Measurements from ENCODE around the gene ZNF346. TPM values are rescaled to one million over a fixed set of nuclear protein-coding genes. Genes with fewer than 3 reads are reported as not detected.

The ZNF346 gene
- total and polyA plus RNA-seq, 2 of the 13 experiments (the other 11 are each of a cell fraction or from before 2014, with no cell fraction given): 8.6 to 19.4 TPM

DNA sequence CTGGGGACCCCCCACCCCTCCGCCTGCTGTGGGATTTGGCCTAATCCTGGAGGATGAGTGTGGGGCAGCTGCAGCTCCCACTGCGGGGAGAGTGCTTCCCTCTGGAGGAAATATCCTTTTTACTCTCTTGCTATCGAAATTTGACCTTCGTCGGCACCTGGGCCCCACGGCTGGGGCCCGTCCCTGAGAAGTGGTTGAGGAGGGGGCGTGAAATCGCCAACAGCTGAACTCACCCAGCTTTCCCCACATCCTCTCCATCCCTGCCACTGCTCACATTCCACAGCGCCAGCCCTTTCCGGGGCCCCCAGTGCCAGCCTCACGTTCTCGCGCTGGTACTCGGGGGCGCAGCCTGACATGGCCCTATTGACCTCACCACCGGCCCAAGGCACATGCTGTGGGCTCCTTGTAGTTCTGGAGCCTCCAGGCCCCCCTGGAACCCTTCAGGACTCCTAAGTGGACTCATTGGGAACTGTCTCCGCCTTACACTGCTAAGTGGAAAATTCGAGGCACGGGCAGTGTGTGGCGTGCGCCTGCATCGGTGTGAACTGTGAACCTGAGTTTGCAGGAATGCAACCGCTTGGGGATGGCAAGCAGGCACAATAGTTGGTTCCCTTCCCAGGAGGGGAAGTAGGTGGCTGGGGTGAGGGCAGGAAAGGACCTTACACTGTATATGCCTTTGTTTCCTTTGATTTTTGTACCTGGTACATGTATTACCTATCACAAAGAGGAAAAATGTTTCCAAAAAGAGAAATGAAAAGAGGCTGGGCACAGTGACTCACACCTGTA is 83.4 kb downstream of the ZNF346 start (continued):
- TF ChIP-seq, protein P1, sequence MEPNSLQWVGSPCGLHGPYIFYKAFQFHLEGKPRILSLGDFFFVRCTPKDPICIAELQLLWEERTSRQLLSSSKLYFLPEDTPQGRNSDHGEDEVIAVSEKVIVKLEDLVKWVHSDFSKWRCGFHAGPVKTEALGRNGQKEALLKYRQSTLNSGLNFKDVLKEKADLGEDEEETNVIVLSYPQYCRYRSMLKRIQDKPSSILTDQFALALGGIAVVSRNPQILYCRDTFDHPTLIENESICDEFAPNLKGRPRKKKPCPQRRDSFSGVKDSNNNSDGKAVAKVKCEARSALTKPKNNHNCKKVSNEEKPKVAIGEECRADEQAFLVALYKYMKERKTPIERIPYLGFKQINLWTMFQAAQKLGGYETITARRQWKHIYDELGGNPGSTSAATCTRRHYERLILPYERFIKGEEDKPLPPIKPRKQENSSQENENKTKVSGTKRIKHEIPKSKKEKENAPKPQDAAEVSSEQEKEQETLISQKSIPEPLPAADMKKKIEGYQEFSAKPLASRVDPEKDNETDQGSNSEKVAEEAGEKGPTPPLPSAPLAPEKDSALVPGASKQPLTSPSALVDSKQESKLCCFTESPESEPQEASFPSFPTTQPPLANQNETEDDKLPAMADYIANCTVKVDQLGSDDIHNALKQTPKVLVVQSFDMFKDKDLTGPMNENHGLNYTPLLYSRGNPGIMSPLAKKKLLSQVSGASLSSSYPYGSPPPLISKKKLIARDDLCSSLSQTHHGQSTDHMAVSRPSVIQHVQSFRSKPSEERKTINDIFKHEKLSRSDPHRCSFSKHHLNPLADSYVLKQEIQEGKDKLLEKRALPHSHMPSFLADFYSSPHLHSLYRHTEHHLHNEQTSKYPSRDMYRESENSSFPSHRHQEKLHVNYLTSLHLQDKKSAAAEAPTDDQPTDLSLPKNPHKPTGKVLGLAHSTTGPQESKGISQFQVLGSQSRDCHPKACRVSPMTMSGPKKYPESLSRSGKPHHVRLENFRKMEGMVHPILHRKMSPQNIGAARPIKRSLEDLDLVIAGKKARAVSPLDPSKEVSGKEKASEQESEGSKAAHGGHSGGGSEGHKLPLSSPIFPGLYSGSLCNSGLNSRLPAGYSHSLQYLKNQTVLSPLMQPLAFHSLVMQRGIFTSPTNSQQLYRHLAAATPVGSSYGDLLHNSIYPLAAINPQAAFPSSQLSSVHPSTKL (CRISPR knock-in tag; IDR thresholded peaks at IDR 0.05): peak; percentile 71
- TF ChIP-seq, protein P2, sequence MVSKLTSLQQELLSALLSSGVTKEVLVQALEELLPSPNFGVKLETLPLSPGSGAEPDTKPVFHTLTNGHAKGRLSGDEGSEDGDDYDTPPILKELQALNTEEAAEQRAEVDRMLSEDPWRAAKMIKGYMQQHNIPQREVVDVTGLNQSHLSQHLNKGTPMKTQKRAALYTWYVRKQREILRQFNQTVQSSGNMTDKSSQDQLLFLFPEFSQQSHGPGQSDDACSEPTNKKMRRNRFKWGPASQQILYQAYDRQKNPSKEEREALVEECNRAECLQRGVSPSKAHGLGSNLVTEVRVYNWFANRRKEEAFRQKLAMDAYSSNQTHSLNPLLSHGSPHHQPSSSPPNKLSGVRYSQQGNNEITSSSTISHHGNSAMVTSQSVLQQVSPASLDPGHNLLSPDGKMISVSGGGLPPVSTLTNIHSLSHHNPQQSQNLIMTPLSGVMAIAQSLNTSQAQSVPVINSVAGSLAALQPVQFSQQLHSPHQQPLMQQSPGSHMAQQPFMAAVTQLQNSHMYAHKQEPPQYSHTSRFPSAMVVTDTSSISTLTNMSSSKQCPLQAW (CRISPR knock-in tag; IDR thresholded peaks at IDR 0.05): peak; percentile 83
- no peak for TF ChIP-seq REXO4 (CRISPR knock-in tag; IDR thresholded peaks at IDR 0.05; ENCODE audit: borderline replicate concordance)
- no peak; the same call in 1 of the 2 replicates for TF ChIP-seq ZNF614 (CRISPR knock-in tag; IDR thresholded peaks at IDR 0.05; ENCODE audit: borderline replicate concordance)
- no peak for TF ChIP-seq KDM4B (CRISPR knock-in tag; IDR thresholded peaks at IDR 0.05)
- TF ChIP-seq ZNF451 (CRISPR knock-in tag; IDR thresholded peaks at IDR 0.05): peak; percentile 60; the same call in 1 of the 2 replicates
- TF ChIP-seq ATRX (CRISPR knock-in tag; IDR thresholded peaks at IDR 0.05; ENCODE audit: borderline replicate concordance): no peak
- TF ChIP-seq KDM5B (CRISPR knock-in tag; IDR thresholded peaks at IDR 0.05; ENCODE audit: borderline replicate concordance): peak; percentile 44; the same call in 1 of the 2 replicates
- peak; percentile 44; the same call in 1 of the 2 replicates for TF ChIP-seq NR0B2 (CRISPR knock-in tag; IDR thresholded peaks at IDR 0.05)
- TF ChIP-seq ZFAT (CRISPR knock-in tag; conservative IDR thresholded peaks at IDR 0.05): no peak
- TF ChIP-seq FOXA1 (IDR thresholded peaks at IDR 0.05): no peak
- TF ChIP-seq FOXA1 (CRISPR knock-in tag; IDR thresholded peaks at IDR 0.05): no peak
- TF ChIP-seq KLF12 (CRISPR knock-in tag; IDR thresholded peaks at IDR 0.05; ENCODE audit: borderline replicate concordance): 0 out of 2 replicates have a peak, but pooled peaks have one; percentile 17
- TF ChIP-seq ZNF616 (CRISPR knock-in tag; IDR thresholded peaks at IDR 0.05; ENCODE audit: low read depth): no peak
- no peak for TF ChIP-seq NFE2L2 (IDR thresholded peaks at IDR 0.05; ENCODE audit: low read length)
- TF ChIP-seq ZNF562 (CRISPR knock-in tag; IDR thresholded peaks at IDR 0.05; ENCODE audit: borderline replicate concordance): 0 out of 2 replicates have a peak, but pooled peaks have one; percentile 16
- no peak for TF ChIP-seq TCF7L2 (IDR thresholded peaks at IDR 0.05; ENCODE audit: low read depth, low read length)
- TF ChIP-seq SAFB2 (CRISPR knock-in tag; IDR thresholded peaks at IDR 0.05; ENCODE audit: borderline replicate concordance, low read depth): 0 out of 2 replicates have a peak, but pooled peaks have one; percentile 21
- TF ChIP-seq, protein P3, sequence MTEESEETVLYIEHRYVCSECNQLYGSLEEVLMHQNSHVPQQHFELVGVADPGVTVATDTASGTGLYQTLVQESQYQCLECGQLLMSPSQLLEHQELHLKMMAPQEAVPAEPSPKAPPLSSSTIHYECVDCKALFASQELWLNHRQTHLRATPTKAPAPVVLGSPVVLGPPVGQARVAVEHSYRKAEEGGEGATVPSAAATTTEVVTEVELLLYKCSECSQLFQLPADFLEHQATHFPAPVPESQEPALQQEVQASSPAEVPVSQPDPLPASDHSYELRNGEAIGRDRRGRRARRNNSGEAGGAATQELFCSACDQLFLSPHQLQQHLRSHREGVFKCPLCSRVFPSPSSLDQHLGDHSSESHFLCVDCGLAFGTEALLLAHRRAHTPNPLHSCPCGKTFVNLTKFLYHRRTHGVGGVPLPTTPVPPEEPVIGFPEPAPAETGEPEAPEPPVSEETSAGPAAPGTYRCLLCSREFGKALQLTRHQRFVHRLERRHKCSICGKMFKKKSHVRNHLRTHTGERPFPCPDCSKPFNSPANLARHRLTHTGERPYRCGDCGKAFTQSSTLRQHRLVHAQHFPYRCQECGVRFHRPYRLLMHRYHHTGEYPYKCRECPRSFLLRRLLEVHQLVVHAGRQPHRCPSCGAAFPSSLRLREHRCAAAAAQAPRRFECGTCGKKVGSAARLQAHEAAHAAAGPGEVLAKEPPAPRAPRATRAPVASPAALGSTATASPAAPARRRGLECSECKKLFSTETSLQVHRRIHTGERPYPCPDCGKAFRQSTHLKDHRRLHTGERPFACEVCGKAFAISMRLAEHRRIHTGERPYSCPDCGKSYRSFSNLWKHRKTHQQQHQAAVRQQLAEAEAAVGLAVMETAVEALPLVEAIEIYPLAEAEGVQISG (CRISPR knock-in tag; IDR thresholded peaks at IDR 0.05): peak; percentile 68
- TF ChIP-seq HDAC1 (CRISPR knock-in tag; IDR thresholded peaks at IDR 0.05): peak; percentile 52
- peak; percentile 62; the same call in 1 of the 2 replicates for TF ChIP-seq KDM2A (CRISPR knock-in tag; IDR thresholded peaks at IDR 0.05; ENCODE audit: borderline replicate concordance, low read depth)
